Sigmoid colon (tissue), 4 donors: Measurements from ENCODE around the gene ZBTB4.

Source experiments
- EP300 ChIP-seq, 4 donors: sonication (generic); formaldehyde crosslinking; IDR thresholded peaks; one replicate each; pipeline ENCODE4 v1.6.1; 2017; ENCODE audit warnings: antibody characterized with exemption in 4 of 4
- POLR2A ChIP-seq, 2 donors: fragments of 450-650 bp; IDR thresholded peaks; one replicate each; pipeline ENCODE4 v1.6.1; 2016; ENCODE audit warnings: antibody characterized with exemption in 2 of 2, mild to moderate bottlenecking in 2 of 2, moderate library complexity in 2 of 2
- POLR2AphosphoS5 ChIP-seq, 4 donors: sonication (generic); formaldehyde crosslinking; IDR thresholded peaks; one replicate each; pipeline ENCODE4 v1.6.1; 2017; ENCODE audit warnings: antibody characterized with exemption in 4 of 4
- TF ChIP-seq, protein P1 (sequence below), 4 experiments: fragments of 450-650 bp in 3 of 4; fragments of 200-600 bp in 1 of 4; IDR thresholded peaks; one replicate each; pipeline ENCODE4 v1.5.1; 2016 to 2019; ENCODE audit warnings: antibody characterized with exemption in 4 of 4, mild to moderate bottlenecking in 3 of 4, moderate library complexity in 2 of 4

DNA sequence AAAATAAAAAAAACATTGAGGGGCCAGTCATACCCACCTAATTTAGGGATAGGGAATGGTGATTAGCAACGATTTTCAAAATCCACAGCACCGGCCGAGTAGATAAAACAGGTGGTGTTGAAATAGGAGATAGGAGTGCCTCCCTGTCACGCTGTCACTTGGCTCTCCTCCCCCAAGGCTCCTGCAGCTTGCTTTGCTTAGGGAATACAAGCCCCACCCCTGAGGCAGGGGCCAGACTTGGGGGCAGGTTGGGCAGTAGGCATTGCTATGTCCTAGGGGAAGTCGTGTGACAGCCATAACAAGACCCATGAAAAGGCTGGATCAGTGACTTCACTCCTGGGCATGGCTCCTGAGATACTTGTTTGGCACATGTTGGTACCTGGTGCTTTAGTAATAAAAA lies 30.5 kb upstream of the ZBTB4 start:
- TF ChIP-seq, protein P1, sequence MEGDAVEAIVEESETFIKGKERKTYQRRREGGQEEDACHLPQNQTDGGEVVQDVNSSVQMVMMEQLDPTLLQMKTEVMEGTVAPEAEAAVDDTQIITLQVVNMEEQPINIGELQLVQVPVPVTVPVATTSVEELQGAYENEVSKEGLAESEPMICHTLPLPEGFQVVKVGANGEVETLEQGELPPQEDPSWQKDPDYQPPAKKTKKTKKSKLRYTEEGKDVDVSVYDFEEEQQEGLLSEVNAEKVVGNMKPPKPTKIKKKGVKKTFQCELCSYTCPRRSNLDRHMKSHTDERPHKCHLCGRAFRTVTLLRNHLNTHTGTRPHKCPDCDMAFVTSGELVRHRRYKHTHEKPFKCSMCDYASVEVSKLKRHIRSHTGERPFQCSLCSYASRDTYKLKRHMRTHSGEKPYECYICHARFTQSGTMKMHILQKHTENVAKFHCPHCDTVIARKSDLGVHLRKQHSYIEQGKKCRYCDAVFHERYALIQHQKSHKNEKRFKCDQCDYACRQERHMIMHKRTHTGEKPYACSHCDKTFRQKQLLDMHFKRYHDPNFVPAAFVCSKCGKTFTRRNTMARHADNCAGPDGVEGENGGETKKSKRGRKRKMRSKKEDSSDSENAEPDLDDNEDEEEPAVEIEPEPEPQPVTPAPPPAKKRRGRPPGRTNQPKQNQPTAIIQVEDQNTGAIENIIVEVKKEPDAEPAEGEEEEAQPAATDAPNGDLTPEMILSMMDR (IDR thresholded peaks at IDR 0.05): no peak
- TF ChIP-seq POLR2A (IDR thresholded peaks at IDR 0.05): no peak
- no peak for TF ChIP-seq POLR2AphosphoS5 (IDR thresholded peaks at IDR 0.05)
- no peak for TF ChIP-seq EP300 (IDR thresholded peaks at IDR 0.05)
